ENCODE measurements around the gene SH2D4B.

Gene SH2D4B

DNA sequence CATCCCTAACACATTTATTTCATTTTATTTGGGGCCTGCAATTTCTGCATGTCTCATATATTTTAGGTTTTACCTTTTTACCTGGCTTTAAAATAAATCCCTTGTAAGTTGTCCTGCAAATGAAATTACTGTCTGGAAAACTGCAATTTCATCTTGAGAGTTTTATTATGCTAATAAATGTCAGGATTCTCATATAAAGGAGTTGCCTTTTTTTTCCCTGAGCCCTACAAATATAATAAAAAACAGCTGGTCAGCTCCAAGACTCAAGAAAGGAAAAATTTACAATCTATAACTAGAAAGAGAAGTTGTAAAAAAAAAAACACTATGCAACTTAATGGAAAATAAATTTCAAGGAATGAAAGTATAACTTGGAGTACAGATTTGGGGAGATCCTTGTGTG is 108.7 kb downstream of the SH2D4B start:
- H3K9me3 ChIP-seq (ENCODE audit: severe bottlenecking): no peaks in the 10 kb centered on the region
- H3K27ac ChIP-seq: no peak overlapping the region
- DNase-seq: no peak
- TF ChIP-seq, protein P1, sequence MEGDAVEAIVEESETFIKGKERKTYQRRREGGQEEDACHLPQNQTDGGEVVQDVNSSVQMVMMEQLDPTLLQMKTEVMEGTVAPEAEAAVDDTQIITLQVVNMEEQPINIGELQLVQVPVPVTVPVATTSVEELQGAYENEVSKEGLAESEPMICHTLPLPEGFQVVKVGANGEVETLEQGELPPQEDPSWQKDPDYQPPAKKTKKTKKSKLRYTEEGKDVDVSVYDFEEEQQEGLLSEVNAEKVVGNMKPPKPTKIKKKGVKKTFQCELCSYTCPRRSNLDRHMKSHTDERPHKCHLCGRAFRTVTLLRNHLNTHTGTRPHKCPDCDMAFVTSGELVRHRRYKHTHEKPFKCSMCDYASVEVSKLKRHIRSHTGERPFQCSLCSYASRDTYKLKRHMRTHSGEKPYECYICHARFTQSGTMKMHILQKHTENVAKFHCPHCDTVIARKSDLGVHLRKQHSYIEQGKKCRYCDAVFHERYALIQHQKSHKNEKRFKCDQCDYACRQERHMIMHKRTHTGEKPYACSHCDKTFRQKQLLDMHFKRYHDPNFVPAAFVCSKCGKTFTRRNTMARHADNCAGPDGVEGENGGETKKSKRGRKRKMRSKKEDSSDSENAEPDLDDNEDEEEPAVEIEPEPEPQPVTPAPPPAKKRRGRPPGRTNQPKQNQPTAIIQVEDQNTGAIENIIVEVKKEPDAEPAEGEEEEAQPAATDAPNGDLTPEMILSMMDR (IDR thresholded peaks at IDR 0.05; ENCODE audit: low read depth, low read length): no peak
- no peak overlapping the region for H3K4me3 ChIP-seq (ENCODE audit: low read depth, low read length)
- H3K36me3 ChIP-seq: no peaks in the 10 kb centered on the region
- H3K27me3 ChIP-seq (ENCODE audit: insufficient read depth, low read depth, severe bottlenecking): no peaks in the 10 kb centered on the region

DNA sequence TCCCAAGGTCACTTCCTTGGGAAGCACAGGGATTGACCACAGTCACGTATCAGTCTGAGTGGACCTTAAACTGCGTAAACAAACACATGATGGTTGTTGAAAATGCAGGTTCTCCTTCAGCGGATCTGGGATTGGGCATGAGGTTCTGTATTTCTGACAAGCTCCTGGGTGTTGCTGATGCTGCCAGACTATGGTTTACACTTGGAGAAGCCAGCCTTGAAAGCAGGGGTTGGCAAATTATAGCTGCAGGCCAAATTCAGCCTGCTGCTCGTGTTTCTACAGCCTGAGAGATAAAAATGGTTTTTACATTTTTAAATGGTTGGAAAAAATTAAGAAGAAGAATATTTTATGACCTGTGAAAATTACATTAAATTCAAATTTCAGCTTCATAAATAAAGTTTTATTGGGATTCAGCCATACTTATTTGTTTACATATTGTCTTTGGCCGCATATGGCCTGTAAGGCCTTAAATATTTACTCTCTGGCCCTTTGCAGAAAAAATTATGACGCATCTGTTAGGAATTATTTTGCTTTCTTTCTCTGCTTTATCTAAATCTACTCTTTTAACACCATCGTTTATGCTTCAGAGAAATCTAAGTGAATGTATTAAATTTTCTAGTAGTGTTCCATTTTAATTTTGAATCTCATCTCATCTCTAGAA is 109.6 kb downstream of the SH2D4B start:
- DNase-seq: no peak
- TF ChIP-seq, protein P1 (IDR thresholded peaks at IDR 0.05; ENCODE audit: low read depth, low read length): no peak
- H3K27ac ChIP-seq: no peak overlapping the region
- H3K4me3 ChIP-seq (ENCODE audit: low read depth, low read length): no peak overlapping the region
- no peaks in the 10 kb centered on the region for H3K9me3 ChIP-seq (ENCODE audit: severe bottlenecking)
- H3K27me3 ChIP-seq (ENCODE audit: insufficient read depth, low read depth, severe bottlenecking): no peaks in the 10 kb centered on the region
- no peaks in the 10 kb centered on the region for H3K36me3 ChIP-seq

DNA sequence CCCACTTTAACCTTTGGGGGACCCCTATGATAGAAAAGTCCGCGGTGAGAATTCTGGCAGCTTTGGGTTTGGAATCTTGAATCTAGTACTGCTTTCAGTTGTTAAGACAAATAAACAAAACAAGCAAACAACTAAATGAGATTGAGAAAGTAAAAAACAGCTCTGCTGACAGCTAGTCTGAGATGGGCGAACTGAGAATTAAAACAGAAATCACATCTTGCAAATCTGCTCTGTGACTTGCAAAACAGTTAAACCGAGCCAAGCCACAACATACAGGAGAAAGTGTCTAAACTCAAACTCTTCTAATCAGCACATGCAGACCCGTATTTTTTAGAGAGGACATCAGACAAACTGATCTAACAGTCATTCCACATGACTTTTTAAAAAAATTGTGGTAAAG is 110.4 kb downstream of the SH2D4B start:
- Histone ChIP-seq H3K27me3 (ENCODE audit: insufficient read depth, low read depth, severe bottlenecking) (no peaks in the 10 kb centered on the region), H3K9me3 (ENCODE audit: severe bottlenecking) (no peaks in the 10 kb centered on the region), H3K4me3 (ENCODE audit: low read depth, low read length) (no peak overlapping the region), H3K36me3 (no peaks in the 10 kb centered on the region), H3K27ac (no peak overlapping the region)
- TF ChIP-seq, protein P1 (IDR thresholded peaks at IDR 0.05; ENCODE audit: low read depth, low read length): no peak
- no peak for DNase-seq

DNA sequence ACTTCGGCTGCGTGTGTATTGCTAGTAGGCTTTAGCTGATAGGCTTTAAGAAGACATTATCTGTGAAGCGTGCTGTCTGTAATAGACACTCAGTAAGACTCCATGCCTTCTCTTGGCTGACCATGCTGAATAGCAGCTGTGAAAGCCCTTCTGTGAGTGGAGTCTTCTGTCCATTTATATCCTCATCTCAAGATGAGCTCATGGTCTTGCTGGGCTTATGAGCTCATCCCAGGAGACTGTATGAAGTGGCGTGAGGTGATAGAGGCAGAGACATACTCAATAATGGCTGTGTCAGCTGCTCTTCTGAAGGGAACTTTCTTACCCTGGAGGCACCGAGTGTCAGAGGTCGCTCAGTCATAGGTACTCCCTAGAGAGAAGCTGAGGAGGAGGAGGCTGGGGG is 111.5 kb downstream of the SH2D4B start:
- no peak overlapping the region for H3K27ac ChIP-seq
- H3K9me3 ChIP-seq (ENCODE audit: severe bottlenecking): no peaks in the 10 kb centered on the region
- DNase-seq: no peak
- no peak overlapping the region for H3K4me3 ChIP-seq (ENCODE audit: low read depth, low read length)
- H3K27me3 ChIP-seq (ENCODE audit: insufficient read depth, low read depth, severe bottlenecking): no peaks in the 10 kb centered on the region
- no peaks in the 10 kb centered on the region for H3K36me3 ChIP-seq
- TF ChIP-seq, protein P1 (IDR thresholded peaks at IDR 0.05; ENCODE audit: low read depth, low read length): no peak

DNA sequence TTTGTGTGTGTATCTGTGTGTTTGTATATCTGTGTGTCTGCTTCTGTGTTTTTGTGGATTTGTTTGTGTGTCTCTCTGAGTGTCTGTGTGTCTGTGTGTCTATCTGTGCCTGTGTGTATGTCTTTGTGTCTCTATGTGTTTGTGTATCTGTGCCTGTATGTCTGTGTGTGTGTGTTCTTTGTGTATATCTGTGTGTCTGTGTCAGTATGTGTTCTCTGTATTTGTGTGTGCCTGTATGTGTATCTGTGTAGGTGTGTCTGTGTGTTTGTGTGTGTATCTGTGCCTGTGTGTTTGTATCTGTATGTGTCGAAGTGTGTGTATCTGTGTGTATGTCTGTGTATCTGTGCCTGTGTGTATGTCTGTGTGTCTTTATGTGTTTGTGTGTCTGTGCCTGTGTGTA is 118.2 kb downstream of the SH2D4B start:
- TF ChIP-seq, protein P1 (IDR thresholded peaks at IDR 0.05; ENCODE audit: low read depth, low read length): no peak
- no peak overlapping the region for H3K27ac ChIP-seq
- no peaks in the 10 kb centered on the region for H3K27me3 ChIP-seq (ENCODE audit: insufficient read depth, low read depth, severe bottlenecking)
- H3K36me3 ChIP-seq: no peaks in the 10 kb centered on the region
- DNase-seq: no peak
- peaks cover 17% of the 10 kb centered on the region for H3K9me3 ChIP-seq (ENCODE audit: severe bottlenecking)
- H3K4me3 ChIP-seq (ENCODE audit: low read depth, low read length): no peak overlapping the region

DNA sequence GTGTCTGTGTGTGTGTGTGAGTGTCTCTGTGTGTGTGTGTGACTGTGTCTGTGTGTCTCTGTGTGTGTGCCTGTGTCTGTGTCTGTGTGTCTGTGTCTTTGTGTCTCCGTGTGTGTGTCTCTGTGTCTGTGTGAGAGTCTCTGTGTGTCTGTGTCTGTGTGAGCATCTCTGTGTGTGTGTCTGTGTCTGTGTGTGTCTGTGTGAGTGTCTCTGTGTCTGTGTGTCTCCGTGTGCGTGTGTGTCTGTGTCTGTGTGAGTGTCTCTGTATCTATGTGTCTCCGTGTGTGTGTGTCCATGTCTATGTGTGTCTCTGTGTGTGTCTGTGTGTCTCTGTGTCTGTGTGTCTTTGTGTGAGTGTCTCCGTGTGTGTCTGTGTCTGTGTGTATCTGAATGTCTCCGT is 120.4 kb downstream of the SH2D4B start:
- TF ChIP-seq, protein P1 (IDR thresholded peaks at IDR 0.05; ENCODE audit: low read depth, low read length): no peak

More for the DNA sequence above, 120.4 kb downstream of the SH2D4B start:
- Histone ChIP-seq H3K9me3 (ENCODE audit: severe bottlenecking) (peaks cover 17% of the 10 kb centered on the region), H3K27me3 (ENCODE audit: insufficient read depth, low read depth, severe bottlenecking) (no peaks in the 10 kb centered on the region), H3K36me3 (no peaks in the 10 kb centered on the region), H3K27ac (no peak overlapping the region), H3K4me3 (ENCODE audit: low read depth, low read length) (no peak overlapping the region)
- DNase-seq: no peak
